Left colon (tissue), 2 donors: Measurements from ENCODE around the gene KCTD19. TPM values are rescaled to one million over a fixed set of nuclear protein-coding genes. Genes with fewer than 3 reads are reported as not detected.

Experiments used
- ATAC-seq: fragments of 200-7000 bp; cut with Tn5 transposase; one replicate; pipeline ENCODE4 v1.9.1; 2020; ENCODE audit warnings: mild to moderate bottlenecking, moderate library complexity
- DNase-seq, 2 donors: peaks; one replicate each; pipeline ENCODE4 v3.0.0-alpha.2; 2020
- intact Hi-C, 2 donors: fragments of 100-400 bp; cut with DNase I in 1 of 2; cut with micrococcal nuclease in 1 of 2; formaldehyde crosslinking; loops; one replicate each; pipeline versions ENCODE4 v1.11.2 to v1.14.0; 2022; cut with DNase I, micrococcal nuclease
- total RNA-seq, 2 donors: library from RNA; stranded (reverse); fragmentation: NEBNext Ultra II Directional; extraction: Animal tissue kit (Norgen Biotek cat#: 25700); gene quantifications; one replicate each; pipeline ENCODE4 v1.2.1, GENCODE V29; 2021
- donor health status: DM: no; HTN: no; CAD: no.
- donor health status: DM: yes; HTN: yes; CAD: no.

The KCTD19 gene
- total RNA-seq, 2 donors from 2014 or later: 0.06 TPM; not detected in 1

- intact Hi-C loops: no loop called here
- no peak for DNase-seq
- no peak for ATAC-seq
Measured at GRCh38 chr16:67333315-67333714, 6.8 kb upstream of the KCTD19 start.

- ATAC-seq: no peak
- intact Hi-C loops: no loop called here
- no peak for DNase-seq
Measured at GRCh38 chr16:67329901-67330300, 3.4 kb upstream of the KCTD19 start.

- no peak for DNase-seq
- no peak for ATAC-seq
- intact Hi-C loops: no loop called here
Measured at GRCh38 chr16:67327743-67328142, 1.2 kb upstream of the KCTD19 start.

- intact Hi-C loops: no loop called here
- ATAC-seq: no peak
- DNase-seq: no peak
Measured at GRCh38 chr16:67326115-67326471, 448 bp downstream of the KCTD19 start.

- no peak for ATAC-seq
- no peak for DNase-seq
- intact Hi-C loops: no loop called here
Measured at GRCh38 chr16:67317853-67318252, 8.7 kb downstream of the KCTD19 start.

GRCh38 chr16:67312719-67313118 is 13.8 kb downstream of the KCTD19 start:
- intact Hi-C loops: no loop called here
- no peak for DNase-seq
- no peak for ATAC-seq

GRCh38 chr16:67311607-67312488 is 14.7 kb downstream of the KCTD19 start:
- peak in 1 of 2 donors; percentile 35 for DNase-seq
- intact Hi-C loops: no loop called here
- no peak for ATAC-seq

- no peak for DNase-seq
- intact Hi-C loops: no loop called here
- no peak for ATAC-seq
Measured at GRCh38 chr16:67310561-67310960, 16.0 kb downstream of the KCTD19 start.

- DNase-seq (no peak), ATAC-seq (no peak)
- intact Hi-C loops: no loop called here
Measured at GRCh38 chr16:67305216-67306071, 21.1 kb downstream of the KCTD19 start.

- DNase-seq (no peak), ATAC-seq (no peak)
- intact Hi-C loops: no loop called here
Measured at GRCh38 chr16:67304020-67304419, 22.5 kb downstream of the KCTD19 start.

- ATAC-seq (no peak), DNase-seq (no peak)
- intact Hi-C loops: no loop called here
Measured at GRCh38 chr16:67302970-67303369, 23.6 kb downstream of the KCTD19 start.

- intact Hi-C loops: no loop called here
- ATAC-seq: no peak
Measured at GRCh38 chr16:67302076-67302475, 24.5 kb downstream of the KCTD19 start.

GRCh38 chr16:67301080-67301782 is 25.3 kb downstream of the KCTD19 start:
- ATAC-seq: no peak
- intact Hi-C loops: no loop called here
- DNase-seq: no peak

More at GRCh38 chr16:67302076-67302475, 24.5 kb downstream of the KCTD19 start:
- DNase-seq: no peak

- no peak for ATAC-seq
- intact Hi-C loops: no loop called here
- no peak for DNase-seq
Measured at GRCh38 chr16:67299269-67299668, 27.3 kb downstream of the KCTD19 start.

- intact Hi-C loops: no loop called here
- ATAC-seq: no peak
- DNase-seq: no peak
Measured at GRCh38 chr16:67298277-67298676, 28.3 kb downstream of the KCTD19 start.

GRCh38 chr16:67296420-67296819 is 30.1 kb downstream of the KCTD19 start:
- intact Hi-C loops: no loop called here
- no peak for DNase-seq
- peak; percentile 17 for ATAC-seq

- ATAC-seq (no peak), DNase-seq (no peak)
- intact Hi-C loops: no loop called here
Measured at GRCh38 chr16:67294938-67295361, 31.6 kb downstream of the KCTD19 start.

GRCh38 chr16:67294171-67294757 is 32.3 kb downstream of the KCTD19 start:
- intact Hi-C loops: no loop called here
- DNase-seq: no peak
- no peak for ATAC-seq

GRCh38 chr16:67291461-67291860 is 35.1 kb downstream of the KCTD19 start:
- ATAC-seq (no peak), DNase-seq (no peak)
- intact Hi-C loops: no loop called here
